Midbrain (tissue), 1 donor: ENCODE results near the gene KCNJ10.
"Not testable (repeated sequence)": the region's sequence is repeated elsewhere in the genome, so short reads cannot be mapped to it uniquely, and the experiment has no call there.

Source experiments
- DNase-seq: peaks from one replicate; lab custom pipeline; 2025; lab: John Stamatoyannopoulos, UW

Gene KCNJ10

DNA sequence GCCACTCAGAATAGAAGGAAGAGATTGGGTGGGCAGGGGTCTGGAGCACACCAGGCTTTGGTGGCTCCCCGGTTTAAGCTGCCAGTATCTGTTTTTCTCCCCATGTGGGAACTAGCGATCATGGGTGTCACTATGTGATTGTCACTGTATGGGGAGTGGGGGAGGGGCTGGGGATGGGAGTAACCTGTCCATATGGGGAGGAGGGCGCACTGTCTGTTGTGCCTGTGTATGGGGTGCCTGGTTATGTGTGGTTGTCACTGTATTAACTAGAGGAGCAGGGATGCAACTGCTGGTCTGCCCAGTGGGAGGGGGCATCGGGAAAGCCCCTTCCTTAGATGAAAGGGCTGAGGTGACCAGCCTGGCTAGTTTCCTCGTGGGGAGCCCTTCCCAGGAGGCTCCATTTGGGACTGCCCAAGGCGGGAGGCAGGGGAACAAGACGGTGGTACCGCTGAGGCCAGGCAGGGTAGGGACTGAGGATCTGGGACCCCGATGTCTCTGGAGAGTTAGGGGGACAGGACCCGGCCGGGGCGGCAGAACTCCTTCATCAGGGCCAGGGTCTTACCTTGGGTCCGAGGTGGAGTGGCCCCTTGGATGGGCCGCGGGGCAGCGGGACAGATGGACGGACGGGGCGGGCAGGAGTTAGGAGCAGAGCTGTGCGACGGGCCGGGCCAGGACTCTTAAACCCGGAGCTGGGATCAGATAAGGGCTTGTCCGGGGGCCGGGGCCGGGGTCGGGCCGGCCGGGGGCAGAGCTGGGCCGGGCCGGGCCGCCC, at the start of gene KCNJ10:
Gene KCNJ10 (minus strand): TSS at position 701 of the 772 bp plus-strand sequence. CDS start 27,628 bp downstream, outside the sequence.
- DNase-seq = peak; percentile 62

GRCh38 chr1:160118928-160119327, 49.0 kb upstream of the KCNJ10 start:
- DNase-seq = no peak

DNA sequence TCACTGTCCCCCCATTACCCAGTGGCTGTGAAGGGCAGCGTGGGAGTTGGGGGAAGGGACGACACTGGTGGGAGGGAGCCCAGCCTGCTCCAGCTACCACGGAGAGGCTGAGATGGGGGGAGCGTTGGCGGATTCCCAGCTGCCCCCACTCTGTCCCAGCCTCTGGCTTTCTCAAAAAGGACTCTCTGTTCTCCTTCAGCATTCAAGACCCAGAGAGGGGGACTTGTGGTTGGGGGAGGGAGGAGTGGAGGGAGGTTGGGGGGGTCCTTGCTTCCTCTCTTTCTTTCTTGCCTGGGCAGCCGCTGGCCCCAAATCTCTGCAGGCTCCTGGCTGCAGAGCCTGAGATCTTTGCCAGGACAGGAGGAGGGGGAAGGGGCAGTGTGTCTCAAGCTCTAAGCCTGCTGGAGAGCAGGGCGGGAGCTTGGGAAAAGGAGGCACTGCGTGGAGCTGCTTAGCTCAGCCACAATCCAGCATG, 47.8 kb upstream of the KCNJ10 start:
- peak; percentile 85 for DNase-seq

DNA sequence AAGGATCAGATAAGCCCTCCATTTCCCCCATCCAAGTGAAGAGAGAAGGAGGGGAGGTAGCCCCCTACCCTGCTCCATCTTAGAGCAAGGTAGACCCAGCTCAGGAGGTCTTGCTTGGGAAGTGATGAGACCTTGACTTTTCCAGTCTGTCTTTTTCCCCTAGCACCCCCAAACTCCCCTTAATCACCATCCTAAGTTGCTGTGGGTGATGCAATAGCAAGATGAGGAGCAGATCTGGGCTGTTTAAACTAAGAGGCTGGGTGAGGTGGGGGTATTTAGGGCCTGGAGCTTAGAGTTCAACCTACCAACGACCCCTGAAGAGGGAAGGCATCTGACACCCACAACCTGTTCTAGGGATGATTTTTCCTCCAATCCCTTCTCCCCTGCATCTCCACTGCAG, 47.3 kb upstream of the KCNJ10 start:
- DNase-seq = no peak

GRCh38 chr1:160116283-160117147, 46.6 kb upstream of the KCNJ10 start:
- DNase-seq = no peak

DNA sequence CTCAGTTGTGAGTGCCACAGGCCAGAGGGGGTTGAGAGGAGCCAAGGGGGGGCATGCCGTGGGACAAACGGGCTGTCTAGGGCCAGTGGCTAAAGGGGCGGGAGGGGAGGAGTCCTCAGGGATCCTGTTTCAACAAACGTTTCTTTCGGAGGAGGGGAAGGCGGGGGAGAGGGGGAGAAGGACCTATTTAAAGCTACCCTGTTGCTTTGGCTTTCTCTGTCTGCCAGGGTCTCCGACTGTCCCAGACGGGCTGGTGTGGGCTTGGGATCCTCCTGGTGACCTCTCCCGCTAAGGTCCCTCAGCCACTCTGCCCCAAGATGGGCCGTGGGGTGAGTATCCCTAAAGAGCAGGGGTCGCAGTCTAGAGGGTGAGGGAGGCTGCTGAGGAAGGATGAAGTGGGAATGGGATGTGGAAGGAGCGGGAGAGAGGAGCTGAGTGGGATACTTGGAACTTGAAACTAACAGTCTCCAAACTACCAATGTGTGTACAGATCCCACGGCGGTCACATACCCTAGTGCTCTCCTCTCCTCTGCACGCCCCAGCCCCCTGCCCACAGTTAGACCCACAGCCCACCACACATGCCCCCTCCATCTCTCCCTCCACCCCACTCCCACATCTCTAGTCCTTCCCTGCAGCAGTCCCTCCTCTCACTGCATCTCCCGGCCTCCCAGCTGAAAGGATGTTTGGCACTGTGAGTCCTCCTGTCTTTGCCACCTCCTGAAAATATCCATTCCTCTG, 45.8 kb upstream of the KCNJ10 start, which contains the start of gene ATP1A2:
Gene ATP1A2 (plus strand): TSS at position 215 of the 738 bp plus-strand sequence. CDS start 103 bp downstream, at position 318.
- peak; percentile 53 for DNase-seq

DNA sequence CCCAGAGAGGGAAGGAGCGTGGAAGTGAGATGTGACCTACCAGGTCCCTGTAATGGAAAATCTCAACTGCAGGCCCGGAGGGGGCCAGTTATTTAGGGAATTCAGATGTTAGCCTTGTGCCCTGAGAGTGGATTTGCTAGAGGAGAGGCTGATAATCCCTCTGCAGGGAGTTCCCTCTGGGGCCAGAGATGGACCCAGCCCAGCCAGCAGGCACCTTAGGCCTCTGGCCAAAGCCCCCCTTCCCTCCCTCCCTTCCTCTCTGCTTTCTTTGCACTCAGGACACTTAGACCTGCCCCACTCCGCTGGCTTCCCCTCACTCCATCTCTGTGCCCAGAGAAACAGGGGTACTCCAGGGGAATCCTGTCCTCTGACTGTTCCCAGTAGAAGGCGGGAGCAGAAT, 44.1 kb upstream of the KCNJ10 start:
- DNase-seq = peak; percentile 69

DNA sequence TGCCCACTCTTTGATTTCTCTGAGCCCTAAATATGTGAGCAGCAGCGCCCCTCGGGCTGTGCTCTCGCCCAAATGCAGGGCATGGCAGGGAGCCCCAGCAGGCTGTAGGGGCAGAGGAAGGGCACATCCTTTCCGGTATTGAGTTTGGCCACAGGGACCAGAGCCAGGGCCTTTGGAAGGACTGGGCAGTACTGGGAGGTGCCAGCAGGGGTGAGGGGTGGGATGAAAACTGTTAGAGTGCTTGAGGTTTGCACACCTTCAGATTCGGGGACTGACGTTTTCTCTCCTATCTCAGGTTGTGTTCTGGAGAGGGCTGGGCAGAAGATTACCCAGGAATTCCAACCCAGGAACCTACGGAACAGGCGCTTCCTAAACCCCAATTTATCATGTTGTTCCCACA, 43.4 kb upstream of the KCNJ10 start:
- DNase-seq = no peak

DNA sequence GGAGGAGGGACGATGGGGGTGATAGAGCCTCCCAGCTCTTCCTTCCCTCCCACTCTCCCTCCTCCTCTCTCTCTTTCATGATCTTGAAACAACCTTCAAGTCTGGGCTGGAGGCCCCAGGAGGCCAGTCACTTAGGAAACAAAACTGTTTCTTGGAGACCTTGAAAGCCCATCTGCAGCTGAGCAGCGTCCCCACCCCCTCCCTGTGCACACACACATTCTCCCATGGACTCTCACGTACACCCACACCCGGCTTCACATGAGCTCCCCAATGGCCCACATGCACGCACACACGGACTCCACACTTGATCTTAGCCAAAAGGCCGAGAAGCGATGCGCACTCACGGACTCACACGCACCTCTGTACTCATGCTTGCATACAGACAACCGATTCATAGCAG, 42.4 kb upstream of the KCNJ10 start:
- no peak for DNase-seq

DNA sequence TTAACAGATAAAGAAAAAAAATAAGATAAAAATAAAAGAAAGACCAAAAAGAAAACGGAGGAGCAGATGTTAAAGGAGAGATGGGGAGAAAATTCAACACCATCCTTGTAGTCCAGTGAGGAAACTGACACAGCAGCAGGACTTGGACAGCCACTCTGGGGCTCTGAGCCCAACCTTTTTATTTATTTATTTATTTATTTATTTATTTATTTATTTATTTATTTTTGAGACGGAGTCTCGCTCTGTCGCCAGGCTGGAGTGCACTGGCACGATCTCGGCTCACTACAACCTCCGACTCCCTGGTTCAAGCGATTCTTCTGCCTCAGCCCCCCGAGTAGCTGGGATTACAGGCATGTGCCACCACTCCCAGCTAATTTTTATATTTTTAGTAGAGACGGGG, 41.5 kb upstream of the KCNJ10 start:
- DNase-seq = not testable (repeated sequence)

DNA sequence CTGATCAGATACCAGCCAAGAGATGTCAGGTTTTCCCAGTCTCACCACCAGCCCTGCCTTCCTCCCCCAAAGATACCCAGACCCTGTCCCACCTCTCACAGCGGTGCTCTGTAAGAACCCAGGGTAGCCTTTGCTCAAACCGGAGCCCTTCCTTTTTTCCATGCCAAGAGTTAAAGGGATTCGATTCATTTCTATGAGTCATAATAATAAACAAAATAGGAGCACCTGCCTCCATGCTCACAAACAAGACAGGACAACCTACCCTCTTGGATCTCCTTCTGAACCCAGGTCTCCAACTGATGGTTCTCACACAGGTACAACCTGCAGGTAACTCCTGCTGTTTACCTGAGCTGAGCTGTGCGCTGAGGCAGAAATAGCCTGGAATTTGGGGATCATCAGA, 39.7 kb upstream of the KCNJ10 start:
- DNase-seq = no peak

DNA sequence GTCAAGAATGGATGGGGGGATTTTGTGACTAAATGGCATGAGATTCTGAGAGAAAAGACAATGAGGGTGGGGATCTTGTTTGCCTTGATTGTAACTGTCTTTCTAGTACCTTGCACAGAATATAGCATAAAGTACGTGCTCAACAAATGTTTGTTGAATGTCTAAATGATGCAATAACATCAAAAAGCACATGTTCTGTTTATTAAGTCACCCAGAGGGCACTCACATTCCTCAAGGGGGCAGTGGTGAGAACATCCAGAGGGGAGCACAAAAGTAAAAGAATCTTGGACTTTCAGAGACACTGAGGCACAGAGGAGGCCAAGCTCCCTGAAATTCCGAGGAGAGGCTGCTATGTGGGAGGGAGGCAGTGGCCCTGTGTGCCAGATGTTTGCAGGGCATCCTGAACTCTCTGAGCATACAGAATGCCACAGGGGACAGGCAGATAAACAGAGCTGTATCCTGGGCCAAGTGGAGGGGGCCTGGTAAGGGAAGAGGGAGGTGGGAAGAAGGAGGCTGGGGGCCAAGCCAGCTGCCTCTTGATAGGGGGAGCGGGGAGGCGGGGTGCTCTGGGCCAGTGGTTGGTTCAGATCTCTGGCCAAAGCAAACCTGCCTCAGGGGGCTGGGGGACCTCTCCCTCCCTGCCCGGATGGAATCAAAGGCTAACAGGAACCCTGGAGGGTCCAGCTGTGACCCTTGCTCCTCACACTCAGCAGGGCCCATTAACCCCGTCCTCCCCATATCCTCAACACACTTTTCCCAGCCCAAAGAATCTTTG, 39.1 kb upstream of the KCNJ10 start:
- peak; percentile 40 for DNase-seq

DNA sequence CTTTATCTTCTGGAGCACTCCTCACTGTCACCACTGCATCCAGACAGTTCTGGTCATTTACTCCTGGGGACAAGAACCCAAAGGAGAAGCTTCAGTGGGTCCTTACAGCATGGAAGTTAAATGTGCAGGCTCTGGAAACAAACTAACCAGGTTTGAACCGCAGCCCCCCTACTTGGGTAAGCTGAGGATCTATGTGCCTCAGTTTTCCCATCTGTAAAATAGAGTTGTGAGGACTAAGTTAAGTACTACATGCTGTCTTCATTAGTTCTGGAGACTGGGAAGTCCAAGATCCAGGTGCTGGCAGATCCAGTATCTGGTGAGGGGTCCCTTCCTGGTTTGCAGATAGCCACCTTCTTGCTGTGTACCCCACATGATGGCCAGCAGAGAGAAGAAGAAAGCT, 37.6 kb upstream of the KCNJ10 start:
- DNase-seq = no peak

DNA sequence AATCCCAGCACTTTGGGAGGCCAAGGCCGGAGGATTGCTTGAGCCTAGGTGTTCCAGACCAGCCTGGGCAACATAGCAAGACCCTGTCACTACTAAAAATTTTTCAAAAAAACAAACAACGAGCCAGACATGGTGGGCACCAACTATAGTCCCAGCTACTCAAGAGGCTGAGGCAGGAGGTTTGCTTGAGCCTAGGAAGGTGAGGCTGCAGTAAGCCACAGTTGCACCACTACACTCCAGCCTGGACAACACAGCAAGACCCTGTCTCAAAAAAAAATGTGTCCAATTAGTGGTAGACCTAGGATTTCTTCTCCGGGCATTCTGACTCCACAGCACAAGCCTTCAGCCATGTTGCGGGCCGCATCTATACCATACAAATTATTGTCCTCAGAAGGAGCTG, 35.2 kb upstream of the KCNJ10 start:
- no peak for DNase-seq

GRCh38 chr1:160104486-160104885, 34.5 kb upstream of the KCNJ10 start:
- peak; percentile 25 for DNase-seq

DNA sequence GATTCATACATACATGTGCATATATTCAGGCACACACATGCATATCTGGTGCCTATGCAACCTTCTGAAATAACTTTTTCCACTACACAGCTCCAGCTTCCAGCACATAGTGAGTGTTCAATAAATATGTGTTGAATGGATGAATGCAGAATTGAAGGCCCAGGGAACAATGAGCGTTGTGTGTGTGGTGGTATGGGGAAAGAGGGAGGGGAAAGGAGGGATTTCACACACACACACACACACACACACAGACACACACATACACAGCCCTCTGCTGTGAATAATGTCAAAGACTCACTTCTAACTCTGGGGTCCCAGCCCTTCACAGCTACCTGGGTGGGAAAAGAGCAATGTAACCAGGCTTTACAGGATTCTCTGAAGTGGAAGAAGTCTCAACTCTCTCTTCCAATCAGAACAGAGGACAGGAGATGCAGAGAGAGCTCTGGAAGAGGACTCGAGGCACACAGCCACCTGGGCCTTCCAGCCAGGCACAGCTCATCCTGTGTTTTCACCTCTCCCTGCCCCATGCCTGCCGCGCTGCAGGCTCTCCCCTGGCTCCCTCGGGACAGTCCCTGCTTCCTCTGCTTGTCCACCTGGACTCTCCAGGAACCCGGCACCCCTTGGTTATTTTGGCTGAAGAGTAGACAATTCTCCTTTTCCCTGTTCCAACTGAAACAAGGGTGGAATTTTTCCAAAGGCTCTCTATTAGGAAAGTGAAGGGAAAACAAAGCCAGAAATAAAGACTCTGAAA, 33.9 kb upstream of the KCNJ10 start:
- peak; percentile 51 for DNase-seq

DNA sequence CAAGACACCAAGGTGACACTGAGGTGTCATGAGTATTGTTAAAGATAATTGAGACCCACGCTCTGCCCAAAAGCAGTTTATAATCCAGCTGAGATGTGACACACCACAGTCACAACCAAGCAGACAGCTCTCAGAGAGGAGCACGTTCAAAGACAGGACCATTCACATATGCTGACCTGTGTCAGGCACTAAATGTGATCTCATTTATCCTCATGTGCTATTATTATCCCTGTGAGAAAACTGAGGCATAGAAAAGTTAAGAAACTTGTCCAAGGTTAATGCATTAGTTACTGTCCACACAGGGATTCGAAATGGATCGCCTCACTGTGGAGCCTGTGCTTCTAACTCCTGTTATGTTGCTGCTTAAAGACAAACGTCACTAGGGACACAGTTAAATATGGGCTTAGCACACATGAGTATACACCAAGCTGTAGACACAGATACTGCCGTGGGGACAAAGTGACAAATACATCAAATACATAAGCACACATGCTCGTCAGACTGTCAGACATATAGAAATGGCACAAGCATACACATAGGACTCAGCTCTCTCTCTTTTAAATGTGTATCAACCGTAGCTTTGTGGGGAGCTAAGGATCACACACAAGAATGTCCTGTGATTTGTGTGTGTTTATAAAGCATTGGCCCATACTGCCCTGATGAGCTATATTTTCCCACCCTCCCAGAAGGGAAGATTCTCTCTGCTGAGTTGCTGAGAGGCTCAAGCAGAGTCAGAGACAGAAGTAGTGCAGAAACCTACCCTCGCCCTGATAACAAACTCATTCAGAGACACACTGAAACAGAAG, 32.0 kb upstream of the KCNJ10 start:
- peak; percentile 47 for DNase-seq

GRCh38 chr1:160101037-160101716, 31.2 kb upstream of the KCNJ10 start:
- DNase-seq = peak; percentile 90

DNA sequence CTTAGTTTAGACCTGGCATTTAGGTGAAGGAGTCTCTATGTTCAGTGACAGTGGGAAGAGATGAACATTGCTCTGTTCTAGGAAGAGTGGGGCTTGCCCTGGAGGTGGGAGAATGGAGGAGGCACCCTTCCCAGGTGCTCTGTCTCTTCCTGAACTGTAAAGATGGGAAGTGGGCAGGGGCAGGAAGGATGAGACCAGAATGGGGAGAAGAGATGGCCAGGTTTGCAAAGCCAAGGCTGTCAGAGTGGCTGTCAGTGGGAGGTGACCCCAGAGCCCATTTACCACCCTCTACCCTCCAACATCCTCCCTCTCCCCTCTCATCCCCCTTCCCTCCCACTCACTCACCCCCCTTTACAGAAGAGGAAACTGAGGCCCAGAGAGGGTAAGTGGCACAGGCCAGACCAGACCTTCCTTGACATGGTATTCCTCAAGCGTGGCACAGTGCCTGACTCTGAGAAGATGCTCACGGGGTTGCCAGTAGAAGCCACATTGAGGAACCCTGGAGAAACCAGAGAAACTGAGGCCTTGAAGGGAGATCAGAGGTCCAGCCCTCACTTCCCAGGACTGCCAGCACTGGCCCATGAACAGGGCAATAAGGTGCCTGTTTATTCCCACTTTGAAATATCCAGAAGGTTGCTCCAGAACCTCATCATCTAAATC, 29.9 kb upstream of the KCNJ10 start:
- DNase-seq = no peak
